Upper lobe of left lung (tissue), 6 donors: Measurements from ENCODE around the gene PRSS36. TPM values are rescaled to one million over a fixed set of nuclear protein-coding genes. Genes with fewer than 3 reads are reported as not detected.

ENCODE experiments used
- ATAC-seq, 2 donors: fragments of 200-7000 bp; cut with Tn5 transposase; one replicate each; pipeline ENCODE4 v1.9.1; 2022; ENCODE audit warnings: mild to moderate bottlenecking in 2 of 2, moderate library complexity in 2 of 2; ENCODE audit not compliant: low FRiP score in 2 of 2
- DNase-seq, 2 donors: peaks; one replicate each; pipeline ENCODE4 v3.0.0-alpha.2; 2019 to 2020
- H3K27ac ChIP-seq, 4 donors: fragments of 200-600 bp; sonication (generic); one replicate each; pipeline ENCODE4 v1.5.1; 2016 to 2019
- H3K27me3 ChIP-seq, 4 donors: fragments of 200-600 bp; sonication (generic); one replicate each; pipeline ENCODE4 v1.5.1; 2017 to 2019
- H3K36me3 ChIP-seq, 4 donors: fragments of 200-600 bp; sonication (generic); one replicate each; pipeline ENCODE4 v1.5.1; 2016 to 2019
- H3K4me1 ChIP-seq, 4 donors: fragments of 200-600 bp; sonication (generic); one replicate each; pipeline ENCODE4 v1.5.1; 2018 to 2019
- H3K4me3 ChIP-seq, 4 donors: fragments of 200-600 bp; sonication (generic); one replicate each; pipeline ENCODE4 v1.5.1; 2017 to 2019; ENCODE audit warnings: mild to moderate bottlenecking in 2 of 4, moderate library complexity in 1 of 4
- H3K9me3 ChIP-seq, 4 donors: fragments of 200-600 bp; sonication (generic); one replicate each; pipeline ENCODE4 v1.5.1; 2018 to 2019
- EP300 ChIP-seq, 4 donors: sonication (generic); formaldehyde crosslinking; IDR thresholded peaks; one replicate each; pipeline ENCODE4 v1.5.1; 2017; ENCODE audit warnings: antibody characterized with exemption in 4 of 4, control low read depth in 2 of 4
- POLR2A ChIP-seq, 4 donors: fragments of 450-650 bp; IDR thresholded peaks; one replicate each; pipeline ENCODE4 v1.5.1; 2016 to 2017; ENCODE audit warnings: antibody characterized with exemption in 4 of 4, mild to moderate bottlenecking in 2 of 4
- POLR2AphosphoS5 ChIP-seq, 2 donors: sonication (generic); formaldehyde crosslinking; IDR thresholded peaks; one replicate each; pipeline ENCODE4 v1.5.1; 2017; ENCODE audit warnings: antibody characterized with exemption in 2 of 2
- WGBS, 2 donors: methylation state at CpG; one replicate each; pipeline ENCODE4 v1.1.5; 2017 to 2018; 5-methylcytosine and 5-hydroxymethylcytosine counted together
- small RNA-seq, 4 donors: library from RNA; depleted of rRNA; stranded (forward); fragments of <200 nt; gene quantifications; one replicate each; pipeline ENCODE3, GENCODE V24; 2016
- total RNA-seq, 6 donors: library from RNA; depleted of rRNA in 4 of 6; stranded (reverse); fragments of >200 nt in 4 of 6; gene quantifications; one replicate each; pipeline versions ENCODE4 v1.1.0 to v1.2.1, GENCODE V29; 2016 to 2021
- TF ChIP-seq, protein P1 (sequence below), 6 experiments: fragments of 450-650 bp in 4 of 6; fragments of 200-600 bp in 2 of 6; sonication (generic) in 2 of 6; IDR thresholded peaks; one replicate each; pipeline ENCODE4 v1.5.1; 2016 to 2019; ENCODE audit warnings: antibody characterized with exemption in 6 of 6
- donor health status: DM: no; HTN: no; CAD: no; lungs with moderate emphysema.
- donor health status: DM: no; HTN: yes; CAD: no; lungs with severe emphysema.

The PRSS36 gene
- total RNA-seq, 6 donors from 2014 or later = 1.4 to 61.8 (median 5.6) TPM

DNA sequence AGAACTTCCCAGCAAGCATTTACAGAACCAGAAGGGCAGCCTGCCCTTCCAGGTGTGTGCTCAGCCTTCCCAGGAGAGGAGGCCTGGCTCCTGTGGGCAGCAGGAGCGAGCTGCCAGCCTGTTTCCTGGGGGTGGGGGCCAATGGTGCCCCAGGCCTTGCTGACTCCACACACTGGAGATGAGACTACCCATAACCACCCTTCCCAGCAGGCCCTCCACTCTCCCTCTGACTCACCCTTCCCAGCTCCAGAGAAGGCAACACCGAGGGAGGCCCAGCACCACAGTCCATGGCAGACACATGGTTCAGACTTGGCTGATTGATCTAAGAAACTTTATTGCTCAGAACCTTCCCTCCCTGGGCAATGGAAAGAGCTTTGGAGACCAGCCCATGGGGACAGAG, 59.3 kb downstream of the PRSS36 start:
- Histone ChIP-seq H3K36me3 (peaks cover 0 to 48% (median 21%) of the 10 kb centered on the region in 4 donors), H3K4me1 (peaks cover 11 to 26% (median 19%) of the 10 kb centered on the region in 4 donors), H3K27ac (no peak overlapping the region), H3K9me3 (no peaks in the 10 kb centered on the region), H3K27me3 (no peaks in the 10 kb centered on the region), H3K4me3 (no peak overlapping the region)
- WGBS, 2 donors = 60 to 94% methylated on average over 1 to 2 of the region's 2 CpGs
- TF ChIP-seq POLR2A (IDR thresholded peaks at IDR 0.05) = no peak
- TF ChIP-seq, protein P1, sequence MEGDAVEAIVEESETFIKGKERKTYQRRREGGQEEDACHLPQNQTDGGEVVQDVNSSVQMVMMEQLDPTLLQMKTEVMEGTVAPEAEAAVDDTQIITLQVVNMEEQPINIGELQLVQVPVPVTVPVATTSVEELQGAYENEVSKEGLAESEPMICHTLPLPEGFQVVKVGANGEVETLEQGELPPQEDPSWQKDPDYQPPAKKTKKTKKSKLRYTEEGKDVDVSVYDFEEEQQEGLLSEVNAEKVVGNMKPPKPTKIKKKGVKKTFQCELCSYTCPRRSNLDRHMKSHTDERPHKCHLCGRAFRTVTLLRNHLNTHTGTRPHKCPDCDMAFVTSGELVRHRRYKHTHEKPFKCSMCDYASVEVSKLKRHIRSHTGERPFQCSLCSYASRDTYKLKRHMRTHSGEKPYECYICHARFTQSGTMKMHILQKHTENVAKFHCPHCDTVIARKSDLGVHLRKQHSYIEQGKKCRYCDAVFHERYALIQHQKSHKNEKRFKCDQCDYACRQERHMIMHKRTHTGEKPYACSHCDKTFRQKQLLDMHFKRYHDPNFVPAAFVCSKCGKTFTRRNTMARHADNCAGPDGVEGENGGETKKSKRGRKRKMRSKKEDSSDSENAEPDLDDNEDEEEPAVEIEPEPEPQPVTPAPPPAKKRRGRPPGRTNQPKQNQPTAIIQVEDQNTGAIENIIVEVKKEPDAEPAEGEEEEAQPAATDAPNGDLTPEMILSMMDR (IDR thresholded peaks at IDR 0.05) = no peak
- TF ChIP-seq POLR2AphosphoS5 (IDR thresholded peaks at IDR 0.05) = no peak
- TF ChIP-seq EP300 (IDR thresholded peaks at IDR 0.05) = no peak
- ATAC-seq = no peak
- no peak for DNase-seq

DNA sequence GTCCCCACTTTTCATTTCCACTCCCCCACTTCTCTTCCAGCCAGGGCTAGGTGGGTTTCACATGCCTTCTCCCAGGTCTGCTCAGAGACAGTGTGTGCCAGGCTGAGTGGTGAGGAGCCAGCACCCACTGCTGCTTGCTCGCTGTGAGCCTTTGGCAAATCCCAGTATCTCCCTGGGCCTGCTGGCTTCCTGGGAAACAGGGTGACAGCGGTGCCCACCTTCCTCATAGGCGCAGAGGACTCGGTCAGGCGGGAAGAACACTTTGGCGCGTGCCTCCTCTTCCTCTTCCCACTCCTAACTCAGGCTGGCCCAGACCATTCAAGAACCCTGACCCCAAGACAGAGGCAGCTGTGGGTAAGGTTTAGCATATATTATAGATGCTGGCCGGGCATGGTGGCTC, 60.7 kb downstream of the PRSS36 start:
- Histone ChIP-seq H3K4me1 (peaks cover 5 to 24% (median 13%) of the 10 kb centered on the region in 4 donors), H3K27ac (no peak overlapping the region), H3K4me3 (no peak overlapping the region), H3K27me3 (no peaks in the 10 kb centered on the region), H3K36me3 (peaks cover 0 to 59% (median 25%) of the 10 kb centered on the region in 4 donors), H3K9me3 (no peaks in the 10 kb centered on the region)
- TF ChIP-seq, protein P1 (IDR thresholded peaks at IDR 0.05) = no peak
- TF ChIP-seq POLR2AphosphoS5 (IDR thresholded peaks at IDR 0.05) (no peak), EP300 (IDR thresholded peaks at IDR 0.05) (no peak), POLR2A (IDR thresholded peaks at IDR 0.05) (no peak)
- 96% methylated on average over 8 of the region's 8 CpGs for WGBS, 2 donors
- no peak for ATAC-seq
- no peak for DNase-seq

Small RNAs within 50 kb of the gene (small RNA-seq; reads per million reads assigned to genes)
- 0 reads per million in 4 donors for gene AC009088.4
- gene NDUFA3P6 = 0 reads per million in 4 donors

Other genes starting within 250 kb of the PRSS36 start
- 10 to 100 TPM in 4 of 6 donors, 1 to 10 TPM in 2; 7.3 to 40.9 (median 15.5) TPM for gene FBXL19, start 226.5 kb downstream of the PRSS36 start, total RNA-seq
- 10 to 100 TPM; 22.2 to 33.9 (median 28.4) TPM for gene ORAI3, start 201.0 kb downstream of the PRSS36 start, total RNA-seq
- 10 to 100 TPM in 5 of 6 donors, 1 to 10 TPM in 1; 9.1 to 30.4 (median 17.0) TPM for gene SETD1A, start 192.3 kb downstream of the PRSS36 start, total RNA-seq
- 10 to 100 TPM; 10.5 to 38.8 (median 21.3) TPM for gene HSD3B7, start 164.9 kb downstream of the PRSS36 start, total RNA-seq
- 1 to 10 TPM in 2 of 6 donors, under 1 TPM in 4; 0.30 to 2.1 (median 0.51) TPM for gene STX1B, start 139.4 kb downstream of the PRSS36 start, total RNA-seq
- gene STX4, start 116.5 kb downstream of the PRSS36 start, total RNA-seq = 100 to 1,000 TPM in 3 of 6 donors, 10 to 100 TPM in 3; 44.8 to 168 (median 96.3) TPM
- gene ZNF668, start 75.8 kb downstream of the PRSS36 start, total RNA-seq = 10 to 100 TPM in 4 of 6 donors, 1 to 10 TPM in 2; 8.4 to 21.0 (median 11.4) TPM
- 10 to 100 TPM; 16.7 to 40.9 (median 23.2) TPM for gene ZNF646, start 75.6 kb downstream of the PRSS36 start, total RNA-seq
- 1 to 10 TPM in 5 of 6 donors, under 1 TPM in 1; 0.91 to 8.4 (median 3.0) TPM for gene PRSS53, start 61.1 kb downstream of the PRSS36 start, total RNA-seq
- 100 to 1,000 TPM in 1 of 6 donors, 10 to 100 TPM in 5; 37.7 to 105 (median 61.4) TPM for gene VKORC1, start 55.3 kb downstream of the PRSS36 start, total RNA-seq
- 10 to 100 TPM; 23.2 to 64.4 (median 39.3) TPM for gene BCKDK, start 41.7 kb downstream of the PRSS36 start, total RNA-seq
- 100 to 1,000 TPM in 1 of 6 donors, 10 to 100 TPM in 5; 73.9 to 144 (median 83.6) TPM for gene KAT8, start 32.4 kb downstream of the PRSS36 start, total RNA-seq
- gene PRSS8, start 14.3 kb downstream of the PRSS36 start, total RNA-seq = 100 to 1,000 TPM in 3 of 6 donors, 10 to 100 TPM in 3; 59.7 to 155 (median 109) TPM
- gene FUS, start 30.1 kb upstream of the PRSS36 start, total RNA-seq = 100 to 1,000 TPM in 3 of 6 donors, 10 to 100 TPM in 3; 65.7 to 258 (median 145) TPM
- 100 to 1,000 TPM in 1 of 6 donors, 10 to 100 TPM in 5; 44.0 to 103 (median 83.7) TPM for gene PYCARD, start 52.7 kb upstream of the PRSS36 start, total RNA-seq
- under 1 TPM in 1 of 6 donors, not detected in 5; 0.27 TPM for gene TRIM72, start 64.1 kb upstream of the PRSS36 start, total RNA-seq
- not detected for gene PYDC1, start 67.1 kb upstream of the PRSS36 start, total RNA-seq
- 10 to 100 TPM; 12.3 to 65.2 (median 40.9) TPM for gene ITGAM, start 109.9 kb upstream of the PRSS36 start, total RNA-seq
- gene ITGAX, start 205.1 kb upstream of the PRSS36 start, total RNA-seq = 100 to 1,000 TPM in 4 of 6 donors, 10 to 100 TPM in 2; 24.0 to 318 (median 134) TPM
- gene ITGAD, start 243.3 kb upstream of the PRSS36 start, total RNA-seq = under 1 TPM in 3 of 6 donors, not detected in 3; 0.15 to 0.69 (median 0.52) TPM